GM11168 (cell line): ENCODE data around the gene SP5.

ENCODE experiments used
- in situ Hi-C: fragments of 300-500 bp; cut with MboI; formaldehyde crosslinking; loops from one replicate; pipeline ENCODE4 v1.12.0; 2022; ENCODE audit warnings: low sequenced_read_pairs; ENCODE audit not compliant: unreplicated experiment

The SP5 gene

DNA sequence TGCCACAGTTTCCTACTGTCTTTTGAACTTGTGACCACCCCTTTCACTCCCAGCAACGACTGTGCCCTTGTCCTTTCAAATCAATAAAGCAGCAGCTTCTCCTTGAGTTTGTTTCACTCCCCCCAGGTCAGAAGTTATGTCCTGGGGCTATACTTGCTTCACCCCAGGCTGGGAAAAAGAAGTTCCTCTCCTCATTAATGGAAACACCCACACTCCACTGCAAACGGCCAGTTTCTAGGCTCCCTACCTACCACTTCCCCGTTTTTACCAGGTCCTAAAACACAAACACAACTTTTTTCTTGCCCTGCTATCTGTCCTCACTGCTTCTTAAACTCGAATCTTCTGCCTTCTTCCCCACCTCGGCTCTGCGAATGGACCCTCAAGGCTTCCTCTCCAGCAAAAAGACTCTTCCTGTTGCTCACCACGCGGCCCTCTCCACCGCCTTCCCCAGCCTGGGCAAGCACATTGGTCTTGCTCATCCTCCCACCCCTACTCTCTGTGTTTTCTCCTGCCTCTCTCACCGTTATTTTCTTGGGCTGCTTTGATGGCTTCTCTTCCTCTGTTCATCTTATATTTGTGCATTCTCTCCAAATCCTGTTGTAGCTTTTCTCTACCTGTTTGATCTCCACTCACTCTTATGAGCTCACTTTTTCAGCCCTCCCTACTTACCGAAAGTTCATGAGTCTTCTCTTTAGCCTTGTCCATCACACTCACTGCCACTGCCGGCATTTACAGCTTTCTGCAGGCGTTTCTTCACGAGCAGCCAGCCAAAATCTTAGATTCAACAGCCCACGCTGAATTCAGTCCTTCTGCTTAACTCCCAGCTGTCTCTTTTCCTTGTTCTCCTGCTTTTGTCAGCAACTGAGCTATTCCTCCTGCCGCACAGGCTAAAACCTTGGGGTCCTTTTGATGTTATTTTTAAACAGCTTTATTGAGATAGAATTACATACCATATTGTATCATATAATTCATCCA is 7.0 kb upstream of the SP5 start:
- in situ Hi-C loops: loop anchor here (10.0 kb wide), 1 partner anchor 173 kb away; no protein-coding TSS in a partner anchor

- in situ Hi-C loops: no loop called here
Observed at GRCh38 chr2:170710609-170710979, 4.5 kb upstream of the SP5 start.

GRCh38 chr2:170711196-170711773 is 3.9 kb upstream of the SP5 start:
- in situ Hi-C loops: no loop called here

- in situ Hi-C loops: no loop called here
Observed at GRCh38 chr2:170711774-170712652, 3.1 kb upstream of the SP5 start.

GRCh38 chr2:170712653-170713542 is 2.2 kb upstream of the SP5 start:
- in situ Hi-C loops: no loop called here

- in situ Hi-C loops: no loop called here
Observed at GRCh38 chr2:170713543-170714380, 1.4 kb upstream of the SP5 start.

DNA sequence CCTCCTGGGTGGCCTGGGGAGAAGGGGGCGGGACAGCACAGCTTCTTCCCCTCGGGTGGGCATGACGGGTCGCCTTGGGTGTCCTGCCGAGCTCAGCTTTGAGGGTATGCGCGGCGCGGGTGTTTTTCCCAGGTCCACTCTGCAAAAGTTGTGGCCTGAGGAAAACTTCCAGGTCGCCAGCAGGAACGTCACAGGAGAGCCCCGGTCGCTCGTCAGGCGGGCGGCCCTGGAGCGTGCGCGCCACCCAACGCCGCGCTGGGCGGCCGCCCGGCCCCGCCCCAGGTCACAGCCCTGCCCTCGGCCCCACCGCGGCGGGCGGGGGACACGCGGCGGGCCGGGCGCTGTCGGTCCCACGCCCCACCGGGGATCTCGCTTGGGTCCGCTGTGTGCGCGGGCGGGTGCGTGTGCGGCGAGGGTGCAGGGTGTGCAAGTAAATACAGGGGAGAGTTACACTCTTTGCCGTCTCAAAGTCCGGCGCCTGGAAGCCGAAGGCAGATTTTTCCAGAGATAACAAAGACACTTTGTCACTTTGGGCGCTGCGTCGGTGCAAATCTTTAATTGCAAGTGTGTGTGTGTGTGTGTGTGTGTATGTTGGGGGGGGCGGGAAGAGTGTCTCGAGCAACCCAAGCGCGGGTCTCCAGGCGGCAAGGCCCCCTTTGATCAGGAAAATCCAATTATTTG is 616 bp upstream of the SP5 start:
- in situ Hi-C loops: no loop called here

- in situ Hi-C loops: no loop called here
Observed at GRCh38 chr2:170715932-170716777, 1.0 kb downstream of the SP5 start.

- in situ Hi-C loops: no loop called here
Observed at GRCh38 chr2:170716851-170717598, 1.9 kb downstream of the SP5 start.

DNA sequence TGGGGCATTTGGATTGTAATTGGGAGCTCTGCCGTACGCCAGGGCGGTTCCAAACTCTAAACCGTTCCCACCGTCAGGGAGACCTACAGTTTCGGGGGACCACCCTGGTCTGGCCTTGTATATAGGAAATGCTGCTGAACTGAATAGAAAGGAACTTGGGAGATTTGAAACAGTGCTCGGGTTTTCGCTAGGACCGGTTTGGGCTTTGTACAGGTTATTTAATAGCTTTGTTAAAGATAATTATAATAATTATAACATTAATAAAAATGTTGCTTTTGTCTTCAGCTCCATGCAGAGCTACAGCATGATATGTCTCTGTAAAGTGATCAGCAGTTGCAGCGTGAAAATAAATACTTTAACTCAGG is 2.4 kb downstream of the SP5 start:
- in situ Hi-C loops: no loop called here

DNA sequence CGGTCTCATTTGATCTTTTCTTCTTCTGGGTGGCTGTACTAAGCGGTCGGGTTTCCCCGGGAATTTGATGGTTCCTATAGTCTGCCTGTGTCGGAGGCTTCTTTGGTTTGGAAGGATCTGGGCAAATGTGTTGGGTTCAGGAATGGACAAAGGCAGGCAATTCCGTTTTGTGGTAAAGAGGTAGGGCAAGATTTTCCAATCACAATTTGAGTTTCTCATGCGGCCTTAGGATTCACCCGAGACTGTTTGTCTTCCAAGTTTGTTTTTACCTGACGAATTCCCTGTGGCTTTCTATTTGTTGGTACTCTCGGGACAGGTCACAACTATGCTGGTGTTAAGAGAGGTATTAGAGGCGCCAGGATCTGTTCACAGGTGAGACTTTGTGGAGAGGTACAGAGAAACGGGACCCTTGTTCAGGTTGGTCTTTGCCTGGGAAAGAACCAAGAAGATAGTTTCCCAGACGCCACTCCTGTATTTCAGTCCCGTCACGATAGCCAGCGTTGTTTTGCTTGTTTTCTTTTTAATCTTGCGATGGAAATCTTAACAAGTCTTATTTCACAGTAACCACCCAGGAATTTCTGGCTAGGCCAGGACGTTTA is 3.0 kb downstream of the SP5 start:
- in situ Hi-C loops: no loop called here

DNA sequence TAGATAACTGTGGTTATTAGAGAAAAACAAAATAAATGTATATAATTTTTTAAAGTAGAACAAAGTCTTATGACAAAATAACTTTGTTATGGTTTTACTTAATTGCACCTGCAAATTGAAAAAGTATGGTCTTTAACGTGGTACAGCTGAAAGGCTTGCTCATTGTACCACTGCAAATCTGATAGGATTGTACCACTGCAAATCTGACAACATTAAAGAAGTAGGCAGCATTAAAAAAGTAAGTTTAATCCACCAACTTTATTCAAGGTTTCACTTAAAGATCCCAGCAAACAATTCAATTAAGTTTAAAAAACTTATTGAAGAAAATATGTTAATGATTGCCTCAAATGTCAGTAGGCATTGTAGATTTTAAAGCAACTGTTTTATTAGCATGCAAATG is 4.7 kb downstream of the SP5 start:
- in situ Hi-C loops: no loop called here

GRCh38 chr2:170721678-170722077 is 6.5 kb downstream of the SP5 start:
- in situ Hi-C loops: no loop called here

GRCh38 chr2:170722301-170722700 is 7.2 kb downstream of the SP5 start:
- in situ Hi-C loops: no loop called here

- in situ Hi-C loops: no loop called here
Observed at GRCh38 chr2:170723446-170723958, 8.4 kb downstream of the SP5 start.
